Measurements from ENCODE around the gene C17orf50.
A peak's percentile ranks its signal among the peaks of the same experiment; 100 is the strongest.

The C17orf50 gene

DNA sequence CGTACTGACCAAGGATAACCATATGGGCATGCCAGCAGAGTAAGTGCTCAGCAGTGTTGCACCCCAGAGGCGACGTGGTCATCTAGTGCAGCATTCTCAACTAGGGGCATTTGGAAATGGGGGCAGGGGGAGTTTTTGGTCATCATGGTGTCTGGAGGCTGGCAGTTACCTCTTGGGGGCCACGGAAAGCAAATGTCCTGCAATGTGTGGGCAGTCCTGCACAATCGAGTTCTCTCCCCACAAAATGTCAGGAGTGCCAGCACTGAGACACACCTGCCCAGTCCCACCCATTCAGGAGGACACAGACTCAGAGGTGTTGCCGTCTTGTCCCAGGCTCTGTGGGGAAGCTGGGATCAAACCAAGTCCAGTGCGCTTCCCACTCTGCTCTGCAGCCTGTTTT is 26.3 kb upstream of the C17orf50 start:
- no peak for DNase-seq
- no peaks in the 10 kb centered on the region for H3K36me3 ChIP-seq
- H3K4me3 ChIP-seq (ENCODE audit: low read depth, low read length) = no peak overlapping the region
- no peaks in the 10 kb centered on the region for H3K27me3 ChIP-seq (ENCODE audit: insufficient read depth, low read depth, severe bottlenecking)
- no peaks in the 10 kb centered on the region for H3K9me3 ChIP-seq (ENCODE audit: severe bottlenecking)
- TF ChIP-seq, protein P1, sequence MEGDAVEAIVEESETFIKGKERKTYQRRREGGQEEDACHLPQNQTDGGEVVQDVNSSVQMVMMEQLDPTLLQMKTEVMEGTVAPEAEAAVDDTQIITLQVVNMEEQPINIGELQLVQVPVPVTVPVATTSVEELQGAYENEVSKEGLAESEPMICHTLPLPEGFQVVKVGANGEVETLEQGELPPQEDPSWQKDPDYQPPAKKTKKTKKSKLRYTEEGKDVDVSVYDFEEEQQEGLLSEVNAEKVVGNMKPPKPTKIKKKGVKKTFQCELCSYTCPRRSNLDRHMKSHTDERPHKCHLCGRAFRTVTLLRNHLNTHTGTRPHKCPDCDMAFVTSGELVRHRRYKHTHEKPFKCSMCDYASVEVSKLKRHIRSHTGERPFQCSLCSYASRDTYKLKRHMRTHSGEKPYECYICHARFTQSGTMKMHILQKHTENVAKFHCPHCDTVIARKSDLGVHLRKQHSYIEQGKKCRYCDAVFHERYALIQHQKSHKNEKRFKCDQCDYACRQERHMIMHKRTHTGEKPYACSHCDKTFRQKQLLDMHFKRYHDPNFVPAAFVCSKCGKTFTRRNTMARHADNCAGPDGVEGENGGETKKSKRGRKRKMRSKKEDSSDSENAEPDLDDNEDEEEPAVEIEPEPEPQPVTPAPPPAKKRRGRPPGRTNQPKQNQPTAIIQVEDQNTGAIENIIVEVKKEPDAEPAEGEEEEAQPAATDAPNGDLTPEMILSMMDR (IDR thresholded peaks at IDR 0.05; ENCODE audit: low read depth, low read length) = no peak
- H3K27ac ChIP-seq = no peak overlapping the region

GRCh38 chr17:35735036-35735805 is 25.5 kb upstream of the C17orf50 start:
- no peaks in the 10 kb centered on the region for H3K36me3 ChIP-seq
- no peaks in the 10 kb centered on the region for H3K9me3 ChIP-seq (ENCODE audit: severe bottlenecking)
- no peaks in the 10 kb centered on the region for H3K27me3 ChIP-seq (ENCODE audit: insufficient read depth, low read depth, severe bottlenecking)
- TF ChIP-seq, protein P1 (IDR thresholded peaks at IDR 0.05; ENCODE audit: low read depth, low read length) = no peak
- H3K27ac ChIP-seq = no peak overlapping the region
- no peak overlapping the region for H3K4me3 ChIP-seq (ENCODE audit: low read depth, low read length)
- DNase-seq = no peak

GRCh38 chr17:35736236-35736635 is 24.5 kb upstream of the C17orf50 start:
- peak; percentile 65 for DNase-seq
- Histone ChIP-seq H3K4me3 (ENCODE audit: low read depth, low read length) (no peak overlapping the region), H3K9me3 (ENCODE audit: severe bottlenecking) (no peaks in the 10 kb centered on the region), H3K36me3 (no peaks in the 10 kb centered on the region), H3K27me3 (ENCODE audit: insufficient read depth, low read depth, severe bottlenecking) (no peaks in the 10 kb centered on the region), H3K27ac (no peak overlapping the region)
- TF ChIP-seq, protein P1 (IDR thresholded peaks at IDR 0.05; ENCODE audit: low read depth, low read length) = no peak

GRCh38 chr17:35738519-35739133 is 22.1 kb upstream of the C17orf50 start:
- no peak overlapping the region for H3K4me3 ChIP-seq (ENCODE audit: low read depth, low read length)
- no peaks in the 10 kb centered on the region for H3K36me3 ChIP-seq
- peaks cover 3% of the 10 kb centered on the region for H3K27me3 ChIP-seq (ENCODE audit: insufficient read depth, low read depth, severe bottlenecking)
- H3K27ac ChIP-seq = no peak overlapping the region
- no peaks in the 10 kb centered on the region for H3K9me3 ChIP-seq (ENCODE audit: severe bottlenecking)
- DNase-seq = no peak
- TF ChIP-seq, protein P1 (IDR thresholded peaks at IDR 0.05; ENCODE audit: low read depth, low read length) = no peak

DNA sequence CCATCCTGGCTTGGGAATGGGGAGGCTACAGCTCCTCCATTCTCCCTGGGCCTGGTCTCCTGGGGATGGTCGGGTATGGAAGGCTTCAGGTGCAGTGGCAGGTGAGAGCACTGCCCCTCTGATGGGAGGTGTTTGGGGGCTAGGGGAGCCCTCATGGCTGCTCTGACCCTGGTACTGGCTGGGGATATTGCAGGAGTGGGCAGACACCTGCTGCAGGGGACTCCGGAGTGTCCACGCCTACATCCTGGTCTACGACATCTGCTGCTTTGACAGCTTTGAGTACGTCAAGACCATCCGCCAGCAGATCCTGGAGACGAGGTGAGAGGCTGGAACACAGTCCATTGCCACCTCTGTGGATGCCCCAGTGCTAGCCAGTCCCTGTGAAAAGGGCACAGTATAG is 20.5 kb upstream of the C17orf50 start:
- Histone ChIP-seq H3K9me3 (ENCODE audit: severe bottlenecking) (no peaks in the 10 kb centered on the region), H3K4me3 (ENCODE audit: low read depth, low read length) (no peak overlapping the region), H3K27me3 (ENCODE audit: insufficient read depth, low read depth, severe bottlenecking) (peaks cover 3% of the 10 kb centered on the region), H3K36me3 (no peaks in the 10 kb centered on the region), H3K27ac (no peak overlapping the region)
- DNase-seq = no peak
- TF ChIP-seq, protein P1 (IDR thresholded peaks at IDR 0.05; ENCODE audit: low read depth, low read length) = no peak
